B cell (primary cell): Measurements from ENCODE around the gene ZNF804A. TPM values are rescaled to one million over a fixed set of nuclear protein-coding genes. Genes with fewer than 3 reads are reported as not detected.

Experiments
- ATAC-seq: fragments of 200-7000 bp; cut with Tn5 transposase; one replicate; pipeline ENCODE4 v1.10.0; 2021; ENCODE audit warnings: low read depth, mild to moderate bottlenecking, moderate number of reproducible peaks, moderate library complexity
- CTCF ChIA-PET: fragments of 350-600 bp; sonication (Branson Sonifier 250); formaldehyde crosslinking; loops from one replicate; lab custom pipeline; 2021; ENCODE audit warnings: antibody characterized with exemption, inconsistent platforms; lab: Charles Lee
- POLR2A ChIA-PET: fragments of 350-600 bp; sonication (Branson Sonifier 250); formaldehyde crosslinking; loops from one replicate; lab custom pipeline; 2021; ENCODE audit warnings: antibody characterized with exemption; lab: Charles Lee
- DNase-seq: peaks from one replicate; pipeline ENCODE4 v3.0.0; 2013
- H2AFZ ChIP-seq: 2 replicates; pipeline ENCODE4 v1.6.1; 2012; ENCODE audit warnings: mild to moderate bottlenecking, low read depth, low read length; ENCODE audit not compliant: insufficient read depth, poor library complexity, severe bottlenecking
- H3K27ac ChIP-seq, 2 donors: 1 replicate in 1 of 2; 2 replicates in 1 of 2; pipeline ENCODE4 v1.5.1; 2012 to 2013; ENCODE audit warnings: low read length in 2 of 2, mild to moderate bottlenecking in 2 of 2, moderate library complexity in 1 of 2
- H3K27me3 ChIP-seq, 4 experiments: fragments of 200-600 bp in 1 of 4; sonication (generic) in 1 of 4; replicated peaks in 1 of 4; 1 replicate in 2 of 4; 2 replicates in 2 of 4; pipeline versions ENCODE4 v1.6.1 to v1.7.0; 2013 to 2016; ENCODE audit warnings: low read length in 3 of 4, mild to moderate bottlenecking in 2 of 4, mixed read lengths in 1 of 4, moderate library complexity in 1 of 4; ENCODE audit not compliant: insufficient read depth in 4 of 4, control insufficient read depth in 3 of 4; ENCODE audit errors: control extremely low read depth in 1 of 4
- H3K36me3 ChIP-seq, 2 experiments: replicated peaks in 1 of 2; 1 replicate in 1 of 2; 2 replicates in 1 of 2; pipeline versions ENCODE4 v1.6.1 to v1.7.1; 2013; ENCODE audit warnings: low read length in 1 of 2; ENCODE audit not compliant: insufficient read depth in 2 of 2, control insufficient read depth in 1 of 2; ENCODE audit errors: control extremely low read depth in 1 of 2, extremely low read depth in 1 of 2
- H3K4me1 ChIP-seq, 2 donors: fragments of 200-600 bp in 1 of 2; sonication (generic) in 1 of 2; 1 replicate in 1 of 2; 2 replicates in 1 of 2; pipeline versions ENCODE4 v1.5.1 to v1.6.1; 2013 to 2017; ENCODE audit warnings: low read length in 2 of 2; ENCODE audit not compliant: control insufficient read depth in 2 of 2, insufficient read depth in 2 of 2
- H3K4me2 ChIP-seq: replicated peaks from 2 replicates; pipeline ENCODE3; 2012; ENCODE audit warnings: mild to moderate bottlenecking, low read depth, low read length; ENCODE audit not compliant: poor library complexity, severe bottlenecking
- H3K4me3 ChIP-seq, 5 experiments: fragments of 200-600 bp in 1 of 5; sonication (generic) in 1 of 5; 1 replicate in 3 of 5; 2 replicates in 2 of 5; pipeline versions ENCODE4 v1.5.1 to v1.7.0; 2011 to 2016; ENCODE audit warnings: low read length in 4 of 5, mild to moderate bottlenecking in 4 of 5, low read depth in 2 of 5, control low read depth in 1 of 5, moderate library complexity in 1 of 5; ENCODE audit not compliant: insufficient read depth in 1 of 5; ENCODE audit errors: control extremely low read depth in 1 of 5, extremely low read depth in 1 of 5
- H3K79me2 ChIP-seq: fragments of 200-600 bp; sonication (generic); one replicate; pipeline ENCODE4 v1.6.0; 2016; ENCODE audit warnings: low read length; ENCODE audit not compliant: control insufficient read depth, insufficient read depth
- H3K9ac ChIP-seq: fragments of 200-600 bp; sonication (generic); 2 replicates; pipeline ENCODE4 v1.6.1; 2017; ENCODE audit warnings: mild to moderate bottlenecking, low read length, moderate library complexity
- H3K9me3 ChIP-seq, 3 donors: one replicate each; pipeline versions ENCODE4 v1.6.1 to v1.7.1; 2013; ENCODE audit warnings: low read length in 2 of 3; ENCODE audit not compliant: control insufficient read depth in 2 of 3, insufficient read depth in 1 of 3; ENCODE audit errors: control extremely low read depth in 1 of 3
- H4K20me1 ChIP-seq: 2 replicates; pipeline ENCODE4 v1.6.0; 2012; ENCODE audit warnings: mild to moderate bottlenecking, low read length; ENCODE audit not compliant: insufficient read depth, control insufficient read depth, poor library complexity, severe bottlenecking
- H3K27ac Mint-ChIP-seq: one replicate; pipeline ENCODE4 v1.8.0; 2021; ENCODE audit warnings: mixed read lengths
- H3K27me3 Mint-ChIP-seq: one replicate; pipeline ENCODE4 v1.8.0; 2021; ENCODE audit warnings: mixed read lengths
- H3K4me1 Mint-ChIP-seq: one replicate; pipeline ENCODE4 v1.8.0; 2021; ENCODE audit warnings: mixed read lengths
- H3K4me3 Mint-ChIP-seq: one replicate; pipeline ENCODE4 v1.8.0; 2021; ENCODE audit warnings: mixed read lengths
- H3K9me3 Mint-ChIP-seq: one replicate; pipeline ENCODE4 v1.8.0; 2022; ENCODE audit warnings: mixed read lengths; ENCODE audit not compliant: insufficient read depth
- EZH2 ChIP-seq: IDR thresholded peaks from 2 replicates; pipeline ENCODE4 v1.6.1; 2012; ENCODE audit warnings: borderline replicate concordance, low read depth, mild to moderate bottlenecking, moderate library complexity, low read length; ENCODE audit not compliant: insufficient read depth, poor library complexity, severe bottlenecking
- WGBS: methylation state at CpG from one replicate; pipeline ENCODE4 v1.1.5; 2013; ENCODE audit warnings: missing lambda C conversion rate; ENCODE audit not compliant: insufficient coverage; 5-methylcytosine and 5-hydroxymethylcytosine counted together
- intact Hi-C: fragments of 100-400 bp; cut with micrococcal nuclease; formaldehyde crosslinking; loops from one replicate; pipeline ENCODE4 v1.10.0; 2022
- polyA plus RNA-seq: library from polyadenylated mRNA; depleted of rRNA; stranded (reverse); fragments of >200 nt; gene quantifications from 2 replicates; pipeline ENCODE4 v1.2.3, GENCODE V29; 2012
- total RNA-seq, 2 donors: library from RNA; stranded (reverse); fragments of 120-200 nt in 1 of 2; gene quantifications; 1 replicate in 1 of 2; 2 replicates in 1 of 2; pipeline versions ENCODE4 v1.2.3 to v1.2.4, GENCODE V29; 2013 to 2022
- TF ChIP-seq, protein P1 (sequence below): fragments of 200-600 bp; IDR thresholded peaks from one replicate; pipeline ENCODE4 v1.8.0; 2022; ENCODE audit warnings: antibody characterized with exemption, mild to moderate bottlenecking

Gene ZNF804A
- total and polyA plus RNA-seq, 2 donors (not counting 1 experiment from before 2014, with no cell fraction given), result 1.2 to 2.4 TPM

DNA sequence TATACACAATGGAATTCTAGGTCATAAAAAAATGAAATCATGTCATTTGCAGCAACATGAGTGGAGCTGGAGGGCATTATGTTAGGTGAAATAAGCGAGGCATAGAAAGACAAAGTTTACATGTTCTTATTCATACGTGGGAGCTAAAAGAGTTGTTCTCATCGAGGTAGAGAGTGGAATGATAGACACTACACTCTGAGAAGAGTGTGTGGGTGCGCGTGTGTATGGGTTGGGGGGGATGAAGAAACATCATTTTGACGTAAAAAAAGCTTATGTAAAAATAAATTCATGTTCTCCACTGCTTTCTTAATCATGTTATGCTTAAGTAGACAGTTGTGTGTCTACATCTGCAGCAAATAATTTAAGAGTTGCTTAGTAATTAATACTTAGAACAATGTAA, 123.6 kb downstream of the ZNF804A start:
- ChIA-PET CTCF (no interaction called here), POLR2A (no interaction called here)
- no peaks in the 10 kb centered on the region for H3K27me3 ChIP-seq
- Mint-ChIP-seq H3K27me3 (no peaks in the 10 kb centered on the region), H3K27ac (no peak overlapping the region), H3K4me3 (no peak overlapping the region), H3K4me1 (peaks cover 5% of the 10 kb centered on the region), H3K9me3 (peaks cover 2% of the 10 kb centered on the region)
- H3K27ac ChIP-seq, result no peak overlapping the region
- no peak for ATAC-seq
- H3K9me3 ChIP-seq, result peaks cover 0 to 8% (median 6%) of the 10 kb centered on the region in 3 donors
- no peaks in the 10 kb centered on the region for H3K4me1 ChIP-seq
- no peaks in the 10 kb centered on the region for H3K36me3 ChIP-seq
- H2AFZ ChIP-seq, result no peak overlapping the region
- TF ChIP-seq, protein P1, sequence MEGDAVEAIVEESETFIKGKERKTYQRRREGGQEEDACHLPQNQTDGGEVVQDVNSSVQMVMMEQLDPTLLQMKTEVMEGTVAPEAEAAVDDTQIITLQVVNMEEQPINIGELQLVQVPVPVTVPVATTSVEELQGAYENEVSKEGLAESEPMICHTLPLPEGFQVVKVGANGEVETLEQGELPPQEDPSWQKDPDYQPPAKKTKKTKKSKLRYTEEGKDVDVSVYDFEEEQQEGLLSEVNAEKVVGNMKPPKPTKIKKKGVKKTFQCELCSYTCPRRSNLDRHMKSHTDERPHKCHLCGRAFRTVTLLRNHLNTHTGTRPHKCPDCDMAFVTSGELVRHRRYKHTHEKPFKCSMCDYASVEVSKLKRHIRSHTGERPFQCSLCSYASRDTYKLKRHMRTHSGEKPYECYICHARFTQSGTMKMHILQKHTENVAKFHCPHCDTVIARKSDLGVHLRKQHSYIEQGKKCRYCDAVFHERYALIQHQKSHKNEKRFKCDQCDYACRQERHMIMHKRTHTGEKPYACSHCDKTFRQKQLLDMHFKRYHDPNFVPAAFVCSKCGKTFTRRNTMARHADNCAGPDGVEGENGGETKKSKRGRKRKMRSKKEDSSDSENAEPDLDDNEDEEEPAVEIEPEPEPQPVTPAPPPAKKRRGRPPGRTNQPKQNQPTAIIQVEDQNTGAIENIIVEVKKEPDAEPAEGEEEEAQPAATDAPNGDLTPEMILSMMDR, result no peak
- TF ChIP-seq EZH2, result no peak
- intact Hi-C loops, result no loop called here
- 92% methylated on average over 3 of the region's 6 CpGs for WGBS
- DNase-seq, result no peak
- H4K20me1 ChIP-seq, result no peaks in the 10 kb centered on the region
- no peaks in the 10 kb centered on the region for H3K79me2 ChIP-seq
- H3K9ac ChIP-seq, result no peak overlapping the region
- no peak overlapping the region for H3K4me3 ChIP-seq
- H3K4me2 ChIP-seq, result no peak overlapping the region

- Histone ChIP-seq H2AFZ (no peak overlapping the region), H3K27me3 (no peaks in the 10 kb centered on the region), H3K4me2 (no peak overlapping the region), H3K79me2 (no peaks in the 10 kb centered on the region), H3K4me1 (peaks cover 0 to 3% of the 10 kb centered on the region in 2 donors), H4K20me1 (no peaks in the 10 kb centered on the region), H3K9me3 (no peaks in the 10 kb centered on the region), H3K36me3 (no peaks in the 10 kb centered on the region), H3K4me3 (no peak overlapping the region), H3K27ac (no peak overlapping the region), H3K9ac (no peak overlapping the region)
- no peak for ATAC-seq
- ChIA-PET CTCF (no interaction called here), POLR2A (no interaction called here)
- DNase-seq, result no peak
- Mint-ChIP-seq H3K9me3 (no peaks in the 10 kb centered on the region), H3K4me3 (no peak overlapping the region), H3K27ac (no peak overlapping the region), H3K4me1 (peaks cover 25% of the 10 kb centered on the region), H3K27me3 (no peaks in the 10 kb centered on the region)
- TF ChIP-seq EZH2, result no peak
- TF ChIP-seq, protein P1, result no peak
- intact Hi-C loops, result no loop called here
- no CpG with 5 or more reads among the region's 3 CpGs for WGBS
Measured at GRCh38 chr2:184727813-184728212, 129.5 kb downstream of the ZNF804A start.
